Esophagus muscularis mucosa (tissue), 4 donors: Measurements from ENCODE around the gene SPSB4. TPM values are rescaled to one million over a fixed set of nuclear protein-coding genes. Genes with fewer than 3 reads are reported as not detected.

ENCODE experiments used
- DNase-seq: peaks from one replicate; pipeline ENCODE4 v3.0.0-alpha.2; 2017; ENCODE audit errors: extremely low spot score
- H3K27ac ChIP-seq, 4 donors: fragments of 200-600 bp; sonication (generic); replicated peaks in 1 of 4; 1 replicate in 3 of 4; 2 replicates in 1 of 4; pipeline ENCODE4 v1.5.1; 2016 to 2019; ENCODE audit warnings: mild to moderate bottlenecking in 1 of 4
- H3K27me3 ChIP-seq, 4 donors: fragments of 200-600 bp; sonication (generic); one replicate each; pipeline versions ENCODE4 v1.5.1 to v1.6.0; 2016 to 2019
- H3K36me3 ChIP-seq, 4 donors: fragments of 200-600 bp; sonication (generic); one replicate each; pipeline ENCODE4 v1.5.1; 2016 to 2019
- H3K4me1 ChIP-seq, 4 donors: fragments of 200-600 bp; sonication (generic); one replicate each; pipeline ENCODE4 v1.5.1; 2016 to 2019
- H3K4me3 ChIP-seq, 4 donors: fragments of 200-600 bp; sonication (generic); 1 replicate in 2 of 4; 2 replicates in 2 of 4; pipeline ENCODE4 v1.5.1; 2016 to 2019; ENCODE audit warnings: mild to moderate bottlenecking in 4 of 4, moderate library complexity in 1 of 4
- H3K9me3 ChIP-seq, 4 donors: fragments of 200-600 bp; sonication (generic); 1 replicate in 3 of 4; 2 replicates in 1 of 4; pipeline ENCODE4 v1.5.1; 2016 to 2019
- CTCF ChIP-seq, 3 experiments: fragments of 200-600 bp in 2 of 3; fragments of 450-650 bp in 1 of 3; sonication (generic) in 2 of 3; IDR thresholded peaks; one replicate each; pipeline ENCODE4 v1.5.1; 2017 to 2019; ENCODE audit warnings: antibody characterized with exemption in 3 of 3, mild to moderate bottlenecking in 2 of 3, moderate library complexity in 1 of 3
- EP300 ChIP-seq: sonication (generic); formaldehyde crosslinking; IDR thresholded peaks from one replicate; pipeline ENCODE4 v1.6.1; 2017; ENCODE audit warnings: antibody characterized with exemption
- POLR2A ChIP-seq: fragments of 450-650 bp; IDR thresholded peaks from one replicate; pipeline ENCODE4 v1.6.1; 2017; ENCODE audit warnings: antibody characterized with exemption, moderate library complexity, mild to moderate bottlenecking, low read depth
- POLR2AphosphoS5 ChIP-seq, 2 donors: sonication (generic); formaldehyde crosslinking; IDR thresholded peaks; one replicate each; pipeline ENCODE4 v1.6.1; 2017; ENCODE audit warnings: antibody characterized with exemption in 2 of 2
- WGBS: methylation state at CpG from one replicate; pipeline ENCODE4 v1.1.5; 2018; 5-methylcytosine and 5-hydroxymethylcytosine counted together
- intact Hi-C: fragments of 100-400 bp; cut with DNase I; formaldehyde crosslinking; loops from one replicate; pipeline ENCODE4 v1.15.1; 2023
- total RNA-seq, 4 donors: library from RNA; depleted of rRNA; stranded (reverse); fragments of >200 nt; gene quantifications; one replicate each; pipeline versions ENCODE4 v1.1.0 to v1.2.1, GENCODE V29; 2016

The SPSB4 gene
- total RNA-seq, 4 donors from 2014 or later, result 0.50 to 5.4 (median 1.8) TPM

- TF ChIP-seq EP300, result no peak
- no peak for TF ChIP-seq POLR2A
- no peak for TF ChIP-seq POLR2AphosphoS5 (IDR thresholded peaks at IDR 0.05)
- TF ChIP-seq CTCF (IDR thresholded peaks at IDR 0.05), result no peak
- Histone ChIP-seq H3K4me3 (no peak overlapping the region), H3K27ac (no peak overlapping the region), H3K27me3 (no peaks in the 10 kb centered on the region), H3K36me3 (no peaks in the 10 kb centered on the region), H3K4me1 (no peaks in the 10 kb centered on the region), H3K9me3 (peaks cover 0 to 18% (median 13%) of the 10 kb centered on the region in 4 donors)
- intact Hi-C loops, result no loop called here
- no peak for DNase-seq
Observed at GRCh38 chr3:141143517-141143916, 92.4 kb downstream of the SPSB4 start.

GRCh38 chr3:141146979-141147470 is 95.9 kb downstream of the SPSB4 start:
- H3K4me3 ChIP-seq, result no peak overlapping the region
- H3K36me3 ChIP-seq, result no peaks in the 10 kb centered on the region
- no peaks in the 10 kb centered on the region for H3K27me3 ChIP-seq
- H3K9me3 ChIP-seq, result peaks cover 0 to 4% (median 2%) of the 10 kb centered on the region in 4 donors
- H3K27ac ChIP-seq, result no peak overlapping the region
- peak; percentile 90 for DNase-seq
- no peak for TF ChIP-seq POLR2AphosphoS5 (IDR thresholded peaks at IDR 0.05)
- intact Hi-C loops, result no loop called here
- H3K4me1 ChIP-seq, result no peaks in the 10 kb centered on the region
- WGBS, result 95% methylated on average over 10 of the region's 11 CpGs

GRCh38 chr3:141147657-141148056 is 96.5 kb downstream of the SPSB4 start:
- H3K4me3 ChIP-seq, result no peak overlapping the region
- H3K9me3 ChIP-seq, result no peaks in the 10 kb centered on the region
- no peak for DNase-seq
- H3K4me1 ChIP-seq, result no peaks in the 10 kb centered on the region
- intact Hi-C loops, result no loop called here
- no peak overlapping the region for H3K27ac ChIP-seq
- WGBS, result 89% methylated on average over 9 of the region's 9 CpGs
- TF ChIP-seq CTCF (IDR thresholded peaks at IDR 0.05) (no peak), POLR2A (no peak), EP300 (no peak), POLR2AphosphoS5 (IDR thresholded peaks at IDR 0.05) (no peak)
- H3K36me3 ChIP-seq, result no peaks in the 10 kb centered on the region
- no peaks in the 10 kb centered on the region for H3K27me3 ChIP-seq

- no peaks in the 10 kb centered on the region for H3K9me3 ChIP-seq
- 91% methylated on average over 6 of the region's 6 CpGs for WGBS
- no peaks in the 10 kb centered on the region for H3K36me3 ChIP-seq
- DNase-seq, result peak; percentile 75
- H3K4me1 ChIP-seq, result no peaks in the 10 kb centered on the region
- no peaks in the 10 kb centered on the region for H3K27me3 ChIP-seq
- intact Hi-C loops, result no loop called here
- TF ChIP-seq CTCF (IDR thresholded peaks at IDR 0.05), result no peak
- no peak for TF ChIP-seq POLR2A
- TF ChIP-seq POLR2AphosphoS5 (IDR thresholded peaks at IDR 0.05), result no peak
- TF ChIP-seq EP300, result no peak
- no peak overlapping the region for H3K27ac ChIP-seq
- H3K4me3 ChIP-seq, result no peak overlapping the region
Observed at GRCh38 chr3:141148169-141148568, 97.0 kb downstream of the SPSB4 start.

GRCh38 chr3:141148770-141149169 is 97.6 kb downstream of the SPSB4 start:
- H3K4me1 ChIP-seq, result no peaks in the 10 kb centered on the region
- TF ChIP-seq EP300 (no peak), POLR2AphosphoS5 (IDR thresholded peaks at IDR 0.05) (no peak), POLR2A (no peak), CTCF (IDR thresholded peaks at IDR 0.05) (no peak)
- intact Hi-C loops, result no loop called here
- no peaks in the 10 kb centered on the region for H3K36me3 ChIP-seq
- H3K27ac ChIP-seq, result no peak overlapping the region
- peak; percentile 90 for DNase-seq
- WGBS, result 81% methylated on average over 2 of the region's 2 CpGs
- no peak overlapping the region for H3K4me3 ChIP-seq
- no peaks in the 10 kb centered on the region for H3K27me3 ChIP-seq
- no peaks in the 10 kb centered on the region for H3K9me3 ChIP-seq
